ENCODE results near the gene APBB2.

DNA sequence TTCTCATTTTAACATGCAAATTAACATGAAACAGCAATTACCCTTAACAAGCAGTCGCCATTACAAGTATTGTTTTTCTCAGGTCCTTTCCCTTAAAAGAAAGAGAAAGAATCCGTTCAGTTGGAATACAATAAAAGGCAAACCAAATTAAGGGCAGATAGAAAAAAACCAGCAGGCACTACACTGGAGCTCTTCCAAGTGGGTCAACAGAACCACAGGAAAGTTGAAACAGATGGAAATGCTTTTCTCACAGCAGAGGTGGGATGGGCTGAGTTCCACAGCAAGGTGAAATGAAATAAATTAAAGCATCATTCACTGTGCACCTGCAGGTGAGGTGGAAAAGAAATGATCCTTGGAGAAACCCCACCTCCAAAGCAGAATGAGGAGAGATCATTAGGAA is 102.6 kb downstream of the APBB2 start:
- no peak for TF ChIP-seq EZH2 (IDR thresholded peaks at IDR 0.05)
- TF ChIP-seq POLR2AphosphoS5 (IDR thresholded peaks at IDR 0.05; ENCODE audit: borderline replicate concordance, low read depth, low read length): no peak
